ENCODE data around the gene KRTAP4-8.
"Not testable (repeated sequence)": the region's sequence is repeated elsewhere in the genome, so short reads cannot be mapped to it uniquely, and the experiment has no call there.

KRTAP4-8 gene

DNA sequence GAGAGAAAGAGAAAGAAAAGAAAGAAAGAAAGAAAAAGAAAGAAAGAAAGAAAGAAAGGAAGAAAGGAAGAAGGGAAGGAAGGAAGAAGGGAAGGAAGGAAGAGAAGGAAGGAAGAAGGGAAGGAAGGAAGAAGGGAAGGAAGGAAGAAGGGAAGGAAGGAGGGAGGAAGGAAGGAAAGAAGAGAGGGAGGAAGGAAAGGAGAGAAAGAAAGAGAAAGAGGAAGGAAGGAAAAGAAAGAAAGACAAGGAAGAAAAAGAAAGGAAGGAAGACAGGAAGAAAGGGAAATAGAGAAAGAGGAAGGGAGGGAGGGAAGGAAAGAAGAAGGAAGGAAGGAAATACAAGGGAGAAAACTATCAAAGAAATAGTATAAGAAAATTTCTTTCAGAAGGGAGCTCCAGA is 21.2 kb downstream of the KRTAP4-8 start:
- no peaks in the 10 kb centered on the region for H3K9me3 ChIP-seq (ENCODE audit: low read length)
- H3K4me3 ChIP-seq (ENCODE audit: low read depth in 1 of 2, low read length in 2 of 2): no peak overlapping the region
- H3K27me3 ChIP-seq (ENCODE audit: control insufficient read depth in 1 of 2, insufficient read depth in 2 of 2, low read length in 2 of 2): no peaks in the 10 kb centered on the region
- no peak overlapping the region for H3K9ac ChIP-seq (ENCODE audit: low read length)
- H3K4me1 ChIP-seq (ENCODE audit: insufficient read depth, low read length): no peaks in the 10 kb centered on the region
- H3K36me3 ChIP-seq (ENCODE audit: insufficient read depth, low read length): no peaks in the 10 kb centered on the region
- H3K27ac ChIP-seq (ENCODE audit: low read depth, low read length): no peak overlapping the region

DNA sequence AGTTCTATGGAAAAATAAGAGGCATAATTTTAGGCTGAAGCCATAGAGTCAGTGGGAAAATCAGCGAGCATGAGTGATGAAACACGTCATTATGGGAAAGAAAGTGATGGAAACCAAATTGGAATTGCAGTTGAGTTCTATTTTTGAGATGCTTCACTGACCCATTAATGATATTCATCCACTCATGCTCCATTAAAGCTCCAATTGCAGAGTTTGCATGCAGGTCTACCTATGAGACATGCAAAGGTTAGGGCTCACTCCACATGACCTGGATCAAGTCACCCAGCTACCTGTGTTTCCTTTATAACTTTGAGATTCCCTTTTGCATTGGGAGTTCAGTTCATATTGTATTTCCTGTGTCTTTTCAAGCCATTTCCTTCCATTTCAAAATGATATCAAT is 24.3 kb downstream of the KRTAP4-8 start:
- H3K27me3 ChIP-seq (ENCODE audit: control insufficient read depth in 1 of 2, insufficient read depth in 2 of 2, low read length in 2 of 2): no peaks in the 10 kb centered on the region
- no peak overlapping the region for H3K9ac ChIP-seq (ENCODE audit: low read length)
- no peaks in the 10 kb centered on the region for H3K36me3 ChIP-seq (ENCODE audit: insufficient read depth, low read length)
- H3K9me3 ChIP-seq (ENCODE audit: low read length): no peaks in the 10 kb centered on the region
- H3K4me3 ChIP-seq (ENCODE audit: low read depth in 1 of 2, low read length in 2 of 2): no peak overlapping the region
- no peaks in the 10 kb centered on the region for H3K4me1 ChIP-seq (ENCODE audit: insufficient read depth, low read length)
- H3K27ac ChIP-seq (ENCODE audit: low read depth, low read length): no peak overlapping the region

DNA sequence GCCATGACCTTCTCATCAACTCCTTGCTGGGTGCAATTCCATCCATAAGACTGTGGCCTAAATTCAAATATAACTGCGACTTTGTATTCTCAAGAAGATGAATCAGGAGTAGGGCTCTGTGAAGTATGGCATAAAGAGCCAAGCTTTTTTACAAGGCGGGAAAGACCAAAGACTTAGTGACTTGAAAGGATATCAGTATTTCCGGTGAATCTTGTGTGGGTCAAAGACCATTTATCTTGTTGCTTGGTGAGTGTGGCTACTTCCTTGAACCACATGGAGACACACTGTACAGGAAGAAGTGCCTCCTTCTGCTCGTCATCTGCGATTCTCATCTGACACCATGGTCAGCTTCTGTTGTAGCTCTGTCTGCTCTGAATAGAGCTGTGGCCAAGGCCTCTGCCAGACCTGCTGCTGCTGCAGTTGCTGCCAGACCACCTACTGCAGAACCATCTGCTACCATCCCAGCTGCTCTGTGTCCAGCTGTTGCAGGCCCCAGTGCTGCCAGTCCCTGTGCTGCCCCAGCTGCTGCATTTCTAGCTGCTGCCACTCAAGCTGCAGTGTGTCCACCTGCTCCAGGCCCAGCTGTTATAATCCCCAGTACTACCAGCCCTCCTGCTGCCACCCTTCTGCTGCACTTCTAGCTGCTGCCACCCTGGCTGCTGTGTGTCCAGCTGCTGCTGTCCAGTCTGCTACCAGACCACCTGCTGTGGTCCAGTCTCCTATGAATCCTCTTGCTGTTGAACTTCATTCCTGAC is 26.2 kb downstream of the KRTAP4-8 start:
- no peak overlapping the region for H3K27ac ChIP-seq (ENCODE audit: low read depth, low read length)

DNA sequence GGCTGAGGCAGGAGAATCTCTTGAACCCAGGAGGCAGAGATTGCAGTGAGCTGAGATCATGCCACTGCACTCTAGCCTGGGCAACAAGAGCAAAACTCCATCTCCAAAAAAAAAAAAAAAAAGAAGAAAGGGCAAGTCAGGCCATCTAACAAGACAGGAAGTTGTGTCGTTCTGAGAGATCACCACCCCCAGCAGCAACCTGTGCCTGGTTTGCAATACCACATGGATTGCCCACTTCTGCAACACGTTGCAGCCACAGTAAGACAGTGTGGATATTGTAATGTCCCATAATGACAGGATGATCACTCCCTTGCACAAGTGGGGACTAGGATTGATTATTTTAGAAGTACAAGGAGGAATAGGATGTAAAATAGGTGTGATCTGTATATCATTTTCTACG is 28.9 kb downstream of the KRTAP4-8 start:
- no peaks in the 10 kb centered on the region for H3K36me3 ChIP-seq (ENCODE audit: insufficient read depth, low read length)
- H3K4me3 ChIP-seq (ENCODE audit: low read depth in 1 of 2, low read length in 2 of 2): no peak overlapping the region
- no peaks in the 10 kb centered on the region for H3K4me1 ChIP-seq (ENCODE audit: insufficient read depth, low read length)

More for the DNA sequence above, 26.2 kb downstream of the KRTAP4-8 start:
- Histone ChIP-seq H3K4me3 (ENCODE audit: low read depth in 1 of 2, low read length in 2 of 2) (no peak overlapping the region), H3K9ac (ENCODE audit: low read length) (no peak overlapping the region), H3K9me3 (ENCODE audit: low read length) (no peaks in the 10 kb centered on the region), H3K4me1 (ENCODE audit: insufficient read depth, low read length) (no peaks in the 10 kb centered on the region), H3K27me3 (ENCODE audit: control insufficient read depth in 1 of 2, insufficient read depth in 2 of 2, low read length in 2 of 2) (no peaks in the 10 kb centered on the region), H3K36me3 (ENCODE audit: insufficient read depth, low read length) (no peaks in the 10 kb centered on the region)

DNA sequence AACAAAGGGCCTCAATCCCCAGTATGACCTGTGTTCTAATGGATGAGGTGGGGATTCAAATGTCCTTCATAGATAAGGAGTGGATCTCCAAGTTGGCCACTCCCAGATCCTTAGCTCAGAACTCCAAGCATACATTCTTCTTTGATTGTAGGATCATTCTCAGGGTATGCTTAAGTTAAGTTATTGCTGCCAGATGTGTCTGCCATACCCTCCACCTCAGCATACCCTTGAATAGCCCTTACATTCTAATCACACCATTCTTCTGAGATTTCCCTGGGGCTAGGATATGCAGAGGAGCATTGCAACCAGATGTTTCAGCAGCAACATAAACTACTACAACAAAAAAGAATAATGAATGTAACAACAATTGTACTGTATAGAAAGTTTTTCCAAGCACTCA is 30.7 kb downstream of the KRTAP4-8 start:
- H3K27ac ChIP-seq (ENCODE audit: low read depth, low read length): no peak overlapping the region
- H3K4me1 ChIP-seq (ENCODE audit: insufficient read depth, low read length): no peaks in the 10 kb centered on the region
- no peaks in the 10 kb centered on the region for H3K36me3 ChIP-seq (ENCODE audit: insufficient read depth, low read length)
- no peak overlapping the region for H3K9ac ChIP-seq (ENCODE audit: low read length)
- H3K4me3 ChIP-seq (ENCODE audit: low read depth in 1 of 2, low read length in 2 of 2): no peak overlapping the region
- H3K9me3 ChIP-seq (ENCODE audit: low read length): no peaks in the 10 kb centered on the region
- no peaks in the 10 kb centered on the region for H3K27me3 ChIP-seq (ENCODE audit: control insufficient read depth in 1 of 2, insufficient read depth in 2 of 2, low read length in 2 of 2)

More for the DNA sequence above, 28.9 kb downstream of the KRTAP4-8 start:
- no peak overlapping the region for H3K27ac ChIP-seq (ENCODE audit: low read depth, low read length)
- no peak overlapping the region for H3K9ac ChIP-seq (ENCODE audit: low read length)
- no peaks in the 10 kb centered on the region for H3K9me3 ChIP-seq (ENCODE audit: low read length)
- H3K27me3 ChIP-seq (ENCODE audit: control insufficient read depth in 1 of 2, insufficient read depth in 2 of 2, low read length in 2 of 2): no peaks in the 10 kb centered on the region

DNA sequence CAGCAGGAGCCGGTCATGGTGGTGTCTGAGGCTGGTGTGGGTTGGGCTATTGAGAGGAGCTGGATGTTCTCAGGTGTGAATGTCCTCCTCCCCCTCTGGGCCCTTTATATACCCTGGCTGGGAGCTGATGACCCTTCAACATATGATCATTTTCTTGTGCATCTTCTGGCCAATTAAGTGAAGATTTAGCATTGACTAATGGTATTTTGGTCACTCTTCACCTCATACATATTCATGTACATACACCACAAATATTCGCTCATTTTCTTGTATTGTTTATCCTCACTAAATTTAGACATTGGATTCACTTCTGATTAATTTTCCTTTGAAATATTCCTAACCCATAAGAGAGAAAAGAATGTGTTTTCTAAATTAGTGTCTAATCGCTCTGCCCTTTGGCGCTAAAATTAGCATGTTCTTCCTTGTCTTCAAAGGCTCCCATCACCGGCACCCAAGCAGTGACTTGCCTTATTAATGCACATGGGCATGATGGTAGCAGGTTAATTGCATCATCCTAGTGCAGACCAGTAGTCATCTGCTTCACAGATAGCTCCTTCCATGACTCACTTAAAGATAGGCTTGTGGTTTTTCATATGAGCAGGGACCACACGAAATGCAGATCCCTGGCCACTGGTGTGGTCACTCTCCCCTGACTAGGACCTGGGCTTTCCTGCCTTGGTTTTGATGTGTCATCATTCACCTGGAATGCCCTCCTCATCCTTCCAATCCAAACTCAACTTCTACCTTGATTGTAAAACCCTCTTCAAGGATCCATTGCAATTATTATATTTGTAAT is 31.9 kb downstream of the KRTAP4-8 start, which contains the start of gene KRTAP2-4:
KRTAP2-4 (minus strand) TSS at position 51 of the 796 bp plus-strand sequence; CDS start at position 17, 34 bp downstream.
- Histone ChIP-seq H3K9ac (ENCODE audit: low read length) (no peak within 1 kb of the TSS), H3K36me3 (ENCODE audit: insufficient read depth, low read length) (no peaks in the 10 kb centered on the region), H3K4me3 (ENCODE audit: low read depth in 1 of 2, low read length in 2 of 2) (no peak within 1 kb of the TSS), H3K27me3 (ENCODE audit: control insufficient read depth in 1 of 2, insufficient read depth in 2 of 2, low read length in 2 of 2) (no peaks in the 10 kb centered on the region), H3K4me1 (ENCODE audit: insufficient read depth, low read length) (no peaks in the 10 kb centered on the region), H3K27ac (ENCODE audit: low read depth, low read length) (no peak within 1 kb of the TSS), H3K9me3 (ENCODE audit: low read length) (no peaks in the 10 kb centered on the region)

DNA sequence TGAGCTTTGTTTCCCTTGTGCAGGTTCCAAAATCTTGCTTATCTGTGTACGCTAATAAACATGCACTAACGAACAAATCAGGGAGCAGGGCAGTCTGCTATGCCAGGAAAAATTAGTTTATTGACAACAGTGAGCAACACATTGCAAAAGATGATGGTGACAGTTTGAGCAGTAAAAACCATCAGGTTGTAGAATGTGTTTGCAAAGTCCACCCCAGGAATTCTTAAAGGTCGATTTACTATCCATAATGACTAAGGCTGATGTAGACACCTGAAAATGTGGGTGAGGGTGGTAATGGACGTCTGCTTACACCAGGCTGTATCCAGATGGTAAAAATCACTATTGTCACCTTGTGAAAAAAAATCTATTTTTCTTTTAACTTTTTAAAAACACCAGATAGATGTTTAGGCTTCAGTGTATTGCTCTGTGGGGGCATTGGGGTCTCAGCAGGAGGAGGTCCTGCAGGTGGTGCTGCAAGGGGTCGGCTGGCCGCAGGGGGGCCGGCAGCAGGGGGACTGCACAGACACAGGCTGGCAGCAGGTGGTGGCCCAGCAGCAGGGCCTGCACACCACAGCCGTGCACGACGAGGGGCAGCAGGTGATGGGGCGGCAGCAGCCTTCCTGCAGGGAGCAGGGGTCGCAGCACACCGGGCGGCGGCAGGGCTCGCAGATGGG is 32.8 kb downstream of the KRTAP4-8 start:
- not testable (repeated sequence) for H3K27me3 ChIP-seq (ENCODE audit: control insufficient read depth in 1 of 2, insufficient read depth in 2 of 2, low read length in 2 of 2); H3K27ac ChIP-seq (ENCODE audit: low read depth, low read length); H3K4me3 ChIP-seq (ENCODE audit: low read depth in 1 of 2, low read length in 2 of 2); H3K9ac ChIP-seq (ENCODE audit: low read length); H3K9me3 ChIP-seq (ENCODE audit: low read length); H3K4me1 ChIP-seq (ENCODE audit: insufficient read depth, low read length); H3K36me3 ChIP-seq (ENCODE audit: insufficient read depth, low read length)

DNA sequence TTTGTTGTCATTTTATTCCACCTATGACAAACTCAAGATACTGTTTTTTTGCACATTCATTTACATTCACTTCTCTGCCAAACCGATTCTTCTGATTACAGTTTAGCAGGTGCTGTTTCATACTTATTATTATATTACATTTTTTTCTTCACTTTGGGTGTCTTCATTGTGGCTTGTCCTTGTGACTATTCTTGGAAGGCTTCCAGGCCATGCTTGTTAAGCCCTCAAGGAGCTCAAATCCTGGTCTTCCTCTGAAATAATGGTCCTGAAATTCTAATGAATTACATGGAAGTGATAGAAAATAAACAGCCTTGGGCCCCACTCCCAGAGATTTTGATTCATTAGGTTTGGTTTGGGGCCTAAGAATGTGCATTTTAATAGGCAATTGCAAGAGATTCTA is 33.6 kb downstream of the KRTAP4-8 start:
- no peaks in the 10 kb centered on the region for H3K36me3 ChIP-seq (ENCODE audit: insufficient read depth, low read length)
- H3K4me3 ChIP-seq (ENCODE audit: low read depth in 1 of 2, low read length in 2 of 2): no peak overlapping the region
- no peak overlapping the region for H3K27ac ChIP-seq (ENCODE audit: low read depth, low read length)
- H3K27me3 ChIP-seq (ENCODE audit: control insufficient read depth in 1 of 2, insufficient read depth in 2 of 2, low read length in 2 of 2): no peaks in the 10 kb centered on the region
- no peaks in the 10 kb centered on the region for H3K4me1 ChIP-seq (ENCODE audit: insufficient read depth, low read length)
- no peaks in the 10 kb centered on the region for H3K9me3 ChIP-seq (ENCODE audit: low read length)
- H3K9ac ChIP-seq (ENCODE audit: low read length): no peak overlapping the region

DNA sequence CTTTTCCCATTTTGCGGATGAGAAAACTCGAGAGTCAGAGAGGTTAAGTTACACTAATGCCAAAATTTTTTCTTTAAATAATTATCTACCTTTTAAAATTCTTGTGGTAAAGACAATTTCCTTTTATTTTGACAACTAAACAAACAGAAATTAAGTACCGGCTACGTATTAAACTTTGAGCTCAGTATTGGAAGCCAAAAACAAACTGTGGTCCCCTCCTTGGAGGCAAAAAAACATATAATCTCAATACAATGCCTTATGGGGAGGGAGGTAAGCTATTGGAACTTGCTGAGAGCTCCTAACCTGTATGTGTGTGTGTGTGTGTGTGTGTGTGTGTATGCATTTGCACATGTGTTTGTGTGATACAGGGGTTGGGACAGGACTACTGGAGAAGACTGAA is 34.5 kb downstream of the KRTAP4-8 start:
- Histone ChIP-seq H3K4me3 (ENCODE audit: low read depth in 1 of 2, low read length in 2 of 2) (no peak overlapping the region), H3K9me3 (ENCODE audit: low read length) (no peaks in the 10 kb centered on the region), H3K4me1 (ENCODE audit: insufficient read depth, low read length) (no peaks in the 10 kb centered on the region), H3K9ac (ENCODE audit: low read length) (no peak overlapping the region), H3K27me3 (ENCODE audit: control insufficient read depth in 1 of 2, insufficient read depth in 2 of 2, low read length in 2 of 2) (no peaks in the 10 kb centered on the region), H3K27ac (ENCODE audit: low read depth, low read length) (no peak overlapping the region), H3K36me3 (ENCODE audit: insufficient read depth, low read length) (no peaks in the 10 kb centered on the region)

DNA sequence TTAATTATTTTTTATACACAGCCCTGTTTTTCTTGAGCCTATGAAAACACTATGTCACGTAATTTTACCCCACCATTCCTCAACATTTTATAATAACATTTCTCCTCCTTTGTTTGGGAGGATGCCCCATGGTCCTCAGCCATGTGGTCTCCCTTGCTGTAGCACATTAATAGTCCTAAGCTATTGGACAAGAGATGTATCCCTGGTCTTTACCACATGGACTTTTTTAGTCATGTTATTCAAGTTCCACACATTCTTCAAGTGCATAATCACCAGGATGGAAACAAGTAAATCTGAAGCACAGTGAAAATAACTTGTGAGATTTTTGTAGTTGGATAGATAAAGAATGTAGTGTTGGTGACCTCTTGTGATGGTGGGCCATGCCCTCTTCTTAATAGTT is 36.0 kb downstream of the KRTAP4-8 start:
- Histone ChIP-seq H3K4me3 (ENCODE audit: low read depth in 1 of 2, low read length in 2 of 2) (no peak overlapping the region), H3K36me3 (ENCODE audit: insufficient read depth, low read length) (no peaks in the 10 kb centered on the region), H3K9ac (ENCODE audit: low read length) (no peak overlapping the region), H3K4me1 (ENCODE audit: insufficient read depth, low read length) (no peaks in the 10 kb centered on the region), H3K9me3 (ENCODE audit: low read length) (no peaks in the 10 kb centered on the region), H3K27ac (ENCODE audit: low read depth, low read length) (no peak overlapping the region), H3K27me3 (ENCODE audit: control insufficient read depth in 1 of 2, insufficient read depth in 2 of 2, low read length in 2 of 2) (no peaks in the 10 kb centered on the region)

DNA sequence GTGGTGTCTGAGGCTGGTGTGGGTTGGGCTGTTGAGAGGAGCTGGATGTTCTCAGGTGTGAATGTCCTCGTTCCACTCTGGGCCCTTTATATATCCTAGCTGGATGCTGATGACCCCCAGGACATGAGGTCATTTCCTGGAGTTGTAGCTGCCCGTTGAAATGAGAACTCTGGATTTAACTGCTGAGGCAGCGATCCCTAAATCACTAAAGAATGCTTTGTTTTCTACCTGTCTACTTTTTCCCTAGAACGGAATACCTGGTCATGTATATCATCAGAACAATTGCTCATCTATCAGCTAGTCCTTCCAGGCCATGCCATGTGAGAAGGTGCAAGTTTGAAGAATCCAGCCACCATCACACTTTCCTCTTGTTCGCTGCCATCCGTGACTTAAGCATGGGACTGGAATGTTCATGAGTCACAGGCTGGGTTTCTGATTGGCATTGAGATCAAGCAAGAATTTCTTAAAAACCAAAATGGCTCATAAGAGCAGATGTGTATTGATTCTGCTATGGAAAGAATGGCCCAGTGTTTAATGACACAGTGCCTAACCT is 37.8 kb downstream of the KRTAP4-8 start, which contains the start of gene KRTAP2-3:
KRTAP2-3 (minus strand) TSS at position 63 of the 553 bp plus-strand sequence. CDS start 64 bp downstream, outside the sequence.
- Histone ChIP-seq H3K27ac (ENCODE audit: low read depth, low read length) (no peak within 1 kb of the TSS), H3K4me1 (ENCODE audit: insufficient read depth, low read length) (no peaks in the 10 kb centered on the region)

More for the DNA sequence above, 37.8 kb downstream of the KRTAP4-8 start, which contains the start of gene KRTAP2-3:
- Histone ChIP-seq H3K27me3 (ENCODE audit: control insufficient read depth in 1 of 2, insufficient read depth in 2 of 2, low read length in 2 of 2) (no peaks in the 10 kb centered on the region), H3K9me3 (ENCODE audit: low read length) (no peaks in the 10 kb centered on the region), H3K4me3 (ENCODE audit: low read depth in 1 of 2, low read length in 2 of 2) (no peak within 1 kb of the TSS), H3K9ac (ENCODE audit: low read length) (no peak within 1 kb of the TSS), H3K36me3 (ENCODE audit: insufficient read depth, low read length) (no peaks in the 10 kb centered on the region)
